ENCODE data around the gene CIPC.

The CIPC gene

DNA sequence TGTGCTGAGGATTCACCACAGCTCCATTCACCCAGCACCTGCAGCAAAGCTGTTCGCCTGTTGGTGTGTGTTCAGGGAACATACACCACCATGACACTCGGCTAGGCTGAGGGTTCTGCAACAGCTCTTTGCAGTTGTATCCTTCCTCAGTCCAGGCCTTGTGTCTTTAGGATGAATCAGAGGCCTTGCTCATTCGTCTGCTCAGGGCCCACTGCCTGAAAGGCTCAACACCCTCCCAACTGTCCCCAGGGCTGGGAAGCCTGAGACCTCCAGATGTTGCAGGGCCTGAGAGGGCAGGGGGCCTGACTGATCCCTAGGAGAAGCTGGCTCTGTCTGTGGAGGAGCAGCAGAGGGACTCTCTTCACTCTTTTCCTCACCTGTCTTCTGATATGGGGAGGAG lies 32.3 kb downstream of the CIPC start:
- Histone ChIP-seq H3K4me2 (ENCODE audit: insufficient read depth, low read length) (no peak overlapping the region), H3K27ac (ENCODE audit: low read length) (no peak overlapping the region), H3K27me3 (ENCODE audit: insufficient read depth, low read length, poor library complexity) (no peaks in the 10 kb centered on the region), H3K9me3 (ENCODE audit: insufficient read depth, low read length, severe bottlenecking) (no peaks in the 10 kb centered on the region), H3K79me2 (ENCODE audit: insufficient read depth, low read length) (no peaks in the 10 kb centered on the region), H3K36me3 (ENCODE audit: insufficient read depth, low read length) (no peaks in the 10 kb centered on the region), H3K9ac (ENCODE audit: low read depth, low read length) (no peak overlapping the region), H2AFZ (ENCODE audit: low read depth, low read length) (no peak overlapping the region), H3K4me3 (ENCODE audit: low read depth in 1 of 2, low read length in 2 of 2) (no peak overlapping the region), H3K4me1 (ENCODE audit: insufficient read depth, low read length) (no peaks in the 10 kb centered on the region), H4K20me1 (ENCODE audit: insufficient read depth, low read length) (peaks cover 17% of the 10 kb centered on the region)
- DNase-seq = no peak
- ATAC-seq (ENCODE audit: insufficient read depth, low read depth) = no peak
- TF ChIP-seq, protein P1, sequence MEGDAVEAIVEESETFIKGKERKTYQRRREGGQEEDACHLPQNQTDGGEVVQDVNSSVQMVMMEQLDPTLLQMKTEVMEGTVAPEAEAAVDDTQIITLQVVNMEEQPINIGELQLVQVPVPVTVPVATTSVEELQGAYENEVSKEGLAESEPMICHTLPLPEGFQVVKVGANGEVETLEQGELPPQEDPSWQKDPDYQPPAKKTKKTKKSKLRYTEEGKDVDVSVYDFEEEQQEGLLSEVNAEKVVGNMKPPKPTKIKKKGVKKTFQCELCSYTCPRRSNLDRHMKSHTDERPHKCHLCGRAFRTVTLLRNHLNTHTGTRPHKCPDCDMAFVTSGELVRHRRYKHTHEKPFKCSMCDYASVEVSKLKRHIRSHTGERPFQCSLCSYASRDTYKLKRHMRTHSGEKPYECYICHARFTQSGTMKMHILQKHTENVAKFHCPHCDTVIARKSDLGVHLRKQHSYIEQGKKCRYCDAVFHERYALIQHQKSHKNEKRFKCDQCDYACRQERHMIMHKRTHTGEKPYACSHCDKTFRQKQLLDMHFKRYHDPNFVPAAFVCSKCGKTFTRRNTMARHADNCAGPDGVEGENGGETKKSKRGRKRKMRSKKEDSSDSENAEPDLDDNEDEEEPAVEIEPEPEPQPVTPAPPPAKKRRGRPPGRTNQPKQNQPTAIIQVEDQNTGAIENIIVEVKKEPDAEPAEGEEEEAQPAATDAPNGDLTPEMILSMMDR (IDR thresholded peaks at IDR 0.05; ENCODE audit: borderline replicate concordance, extremely low read depth, low read length, poor library complexity, severe bottlenecking) = no peak
- TF ChIP-seq EZH2 (IDR thresholded peaks at IDR 0.05; ENCODE audit: borderline replicate concordance, low read depth, low read length, severe bottlenecking) = no peak

DNA sequence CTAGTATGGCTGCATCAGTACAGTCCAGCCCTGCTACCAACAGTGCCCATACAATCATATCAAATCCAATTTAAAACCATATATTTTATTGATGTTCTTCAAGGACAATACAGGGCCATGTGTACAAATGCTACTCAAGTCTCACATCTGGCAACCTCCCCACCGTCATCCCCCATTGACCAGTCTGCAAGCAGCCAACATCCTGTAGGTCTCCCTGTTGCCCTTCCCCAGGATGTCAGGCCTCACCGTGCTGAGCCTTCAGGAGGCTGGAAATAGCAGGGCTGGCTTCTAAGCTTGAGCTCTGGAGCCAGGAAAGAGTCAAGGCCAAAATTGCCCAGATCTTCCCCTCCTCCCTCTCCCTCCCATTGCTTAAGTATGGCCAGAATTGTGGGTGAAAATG lies 33.1 kb downstream of the CIPC start:
- TF ChIP-seq EZH2 (IDR thresholded peaks at IDR 0.05; ENCODE audit: borderline replicate concordance, low read depth, low read length, severe bottlenecking) = no peak
- TF ChIP-seq, protein P1 (IDR thresholded peaks at IDR 0.05; ENCODE audit: borderline replicate concordance, extremely low read depth, low read length, poor library complexity, severe bottlenecking) = no peak
- H3K4me2 ChIP-seq (ENCODE audit: insufficient read depth, low read length) = no peak overlapping the region
- no peak for DNase-seq
- H3K27ac ChIP-seq (ENCODE audit: low read length) = no peak overlapping the region
- H3K4me1 ChIP-seq (ENCODE audit: insufficient read depth, low read length) = no peaks in the 10 kb centered on the region
- no peak overlapping the region for H2AFZ ChIP-seq (ENCODE audit: low read depth, low read length)
- peaks cover 17% of the 10 kb centered on the region for H4K20me1 ChIP-seq (ENCODE audit: insufficient read depth, low read length)
- no peaks in the 10 kb centered on the region for H3K27me3 ChIP-seq (ENCODE audit: insufficient read depth, low read length, poor library complexity)
- no peak overlapping the region for H3K9ac ChIP-seq (ENCODE audit: low read depth, low read length)
- no peak for ATAC-seq (ENCODE audit: insufficient read depth, low read depth)
- H3K9me3 ChIP-seq (ENCODE audit: insufficient read depth, low read length, severe bottlenecking) = no peaks in the 10 kb centered on the region
- H3K36me3 ChIP-seq (ENCODE audit: insufficient read depth, low read length) = no peaks in the 10 kb centered on the region
- H3K4me3 ChIP-seq (ENCODE audit: low read depth in 1 of 2, low read length in 2 of 2) = no peak overlapping the region
- no peaks in the 10 kb centered on the region for H3K79me2 ChIP-seq (ENCODE audit: insufficient read depth, low read length)

GRCh38 chr14:77131871-77132486 lies 33.9 kb downstream of the CIPC start:
- H3K9ac ChIP-seq (ENCODE audit: low read depth, low read length) = no peak overlapping the region
- no peaks in the 10 kb centered on the region for H3K36me3 ChIP-seq (ENCODE audit: insufficient read depth, low read length)
- ATAC-seq (ENCODE audit: insufficient read depth, low read depth) (no peak), DNase-seq (no peak)
- no peak overlapping the region for H2AFZ ChIP-seq (ENCODE audit: low read depth, low read length)
- TF ChIP-seq, protein P1 (IDR thresholded peaks at IDR 0.05; ENCODE audit: borderline replicate concordance, extremely low read depth, low read length, poor library complexity, severe bottlenecking) = no peak
- no peak for TF ChIP-seq EZH2 (IDR thresholded peaks at IDR 0.05; ENCODE audit: borderline replicate concordance, low read depth, low read length, severe bottlenecking)
- peaks cover 17% of the 10 kb centered on the region for H4K20me1 ChIP-seq (ENCODE audit: insufficient read depth, low read length)
- no peak overlapping the region for H3K4me3 ChIP-seq (ENCODE audit: low read depth in 1 of 2, low read length in 2 of 2)
- H3K27ac ChIP-seq (ENCODE audit: low read length) = no peak overlapping the region
- no peaks in the 10 kb centered on the region for H3K27me3 ChIP-seq (ENCODE audit: insufficient read depth, low read length, poor library complexity)
- H3K79me2 ChIP-seq (ENCODE audit: insufficient read depth, low read length) = no peaks in the 10 kb centered on the region
- no peak overlapping the region for H3K4me2 ChIP-seq (ENCODE audit: insufficient read depth, low read length)
- no peaks in the 10 kb centered on the region for H3K4me1 ChIP-seq (ENCODE audit: insufficient read depth, low read length)
- no peaks in the 10 kb centered on the region for H3K9me3 ChIP-seq (ENCODE audit: insufficient read depth, low read length, severe bottlenecking)
